H1 (cell line): ENCODE results near the gene NRXN3. TPM values are rescaled to one million over a fixed set of nuclear protein-coding genes. Genes with fewer than 3 reads are reported as not detected.

Experiments
- CTCF ChIA-PET: fragments of 300-600 bp; sonication (Branson Sonifier 250); formaldehyde crosslinking; loops from one replicate; lab custom pipeline; 2021; ENCODE audit not compliant: partially characterized antibody; lab: Charles Lee
- POLR2A ChIA-PET: fragments of 300-600 bp; sonication (Branson Sonifier 250); formaldehyde crosslinking; loops from one replicate; lab custom pipeline; 2021; ENCODE audit warnings: inconsistent platforms; ENCODE audit not compliant: partially characterized antibody; lab: Charles Lee
- DNase-seq, 2 experiments: peaks; one replicate each; pipeline versions ENCODE4 v3.0.0 to v3.0.0-alpha.2; 2010 to 2022; ENCODE audit warnings: low spot score in 2 of 2, low read depth in 1 of 2, mixed read lengths in 1 of 2
- FAIRE-seq: peaks from 2 replicates; lab custom pipeline; 2011; peaks lifted over from hg19 to GRCh38; lab: Jason Lieb, UNC
- H2AFZ ChIP-seq: 2 replicates; pipeline ENCODE4 v1.8.1; 2012; ENCODE audit warnings: low read length, inconsistent platforms
- H2AK5ac ChIP-seq: 2 replicates; pipeline ENCODE4 v1.6.1; 2013; ENCODE audit warnings: low read depth, low read length
- H2BK120ac ChIP-seq: replicated peaks from 2 replicates; pipeline ENCODE3; 2013; ENCODE audit warnings: low read depth, low read length, inconsistent platforms
- H2BK12ac ChIP-seq: 2 replicates; pipeline ENCODE4 v1.6.1; 2013; ENCODE audit warnings: low read depth, low read length
- H2BK15ac ChIP-seq: 2 replicates; pipeline ENCODE4 v1.6.1; 2013; ENCODE audit warnings: low read length
- H2BK20ac ChIP-seq: 2 replicates; pipeline ENCODE4 v1.6.1; 2013; ENCODE audit warnings: low read length
- H2BK5ac ChIP-seq: 2 replicates; pipeline ENCODE4 v1.6.1; 2013; ENCODE audit warnings: low read depth, low read length
- H3K14ac ChIP-seq: 2 replicates; pipeline ENCODE4 v1.6.1; 2013; ENCODE audit warnings: inconsistent platforms; ENCODE audit not compliant: insufficient read length
- H3K18ac ChIP-seq: 2 replicates; pipeline ENCODE4 v1.6.1; 2013; ENCODE audit warnings: low read length; ENCODE audit errors: extremely low read depth
- H3K23ac ChIP-seq: 2 replicates; pipeline ENCODE4 v1.6.1; 2013; ENCODE audit warnings: inconsistent platforms; ENCODE audit not compliant: insufficient read length
- H3K23me2 ChIP-seq: 2 replicates; pipeline ENCODE4 v1.6.1; 2013; ENCODE audit warnings: low read depth, low read length
- H3K27ac ChIP-seq: 2 replicates; pipeline ENCODE4 v1.6.1; 2011; ENCODE audit warnings: low read depth, low read length, inconsistent platforms
- H3K27me3 ChIP-seq, 4 experiments: replicated peaks in 1 of 4; 1 replicate in 1 of 4; 2 replicates in 3 of 4; pipeline versions ENCODE4 v1.6.1 to v1.8.1; 2011 to 2013; ENCODE audit warnings: low read length in 3 of 4, mild to moderate bottlenecking in 3 of 4, inconsistent platforms in 2 of 4, mixed read lengths in 2 of 4, moderate library complexity in 1 of 4; ENCODE audit not compliant: control insufficient read depth in 3 of 4, insufficient read depth in 3 of 4; ENCODE audit errors: extremely low read depth in 1 of 4
- H3K36me3 ChIP-seq, 4 experiments: 2 replicates each; pipeline versions ENCODE4 v1.6.1 to v1.8.1; 2011 to 2013; ENCODE audit warnings: mild to moderate bottlenecking in 4 of 4, low read length in 3 of 4, moderate library complexity in 2 of 4, control low read depth in 1 of 4, inconsistent platforms in 1 of 4; ENCODE audit not compliant: insufficient read depth in 4 of 4, control insufficient read depth in 2 of 4
- H3K4ac ChIP-seq: replicated peaks from 2 replicates; pipeline ENCODE3; 2013; ENCODE audit warnings: low read length, low read depth, mixed read lengths, inconsistent platforms; ENCODE audit not compliant: insufficient read length
- H3K4me1 ChIP-seq, 4 experiments: replicated peaks in 1 of 4; 1 replicate in 1 of 4; 2 replicates in 3 of 4; pipeline versions ENCODE4 v1.6.1 to v1.8.1; 2011 to 2013; ENCODE audit warnings: low read length in 3 of 4, inconsistent platforms in 2 of 4, mixed read lengths in 1 of 4; ENCODE audit not compliant: insufficient read depth in 4 of 4, control insufficient read depth in 3 of 4
- H3K4me2 ChIP-seq, 2 experiments: 2 replicates each; pipeline versions ENCODE4 v1.6.1 to v1.8.1; 2011 to 2013; ENCODE audit warnings: low read depth in 2 of 2, low read length in 2 of 2, control low read depth in 1 of 2, inconsistent platforms in 1 of 2, mild to moderate bottlenecking in 1 of 2; ENCODE audit not compliant: insufficient read depth in 1 of 2
- H3K4me3 ChIP-seq, 4 experiments: fragments of 200-600, 300-600 bp in 1 of 4; sonication (generic), shearing (Covaris generic), sonication (Bioruptor Twin) in 1 of 4; 2 replicates each; pipeline versions ENCODE4 v1.5.1 to v1.8.1; 2011 to 2016; ENCODE audit warnings: low read length in 4 of 4, low read depth in 3 of 4, control low read depth in 2 of 4, inconsistent platforms in 2 of 4, mild to moderate bottlenecking in 2 of 4, mixed read lengths in 1 of 4, moderate library complexity in 1 of 4; ENCODE audit not compliant: insufficient read depth in 2 of 4; ENCODE audit errors: extremely low read depth in 1 of 4
- H3K56ac ChIP-seq: replicated peaks from 2 replicates; pipeline ENCODE3; 2013; ENCODE audit warnings: low read depth, mild to moderate bottlenecking, mixed read lengths, low read length, inconsistent platforms; ENCODE audit not compliant: insufficient read length
- H3K79me1 ChIP-seq: 2 replicates; pipeline ENCODE4 v1.6.1; 2013; ENCODE audit warnings: low read depth, low read length, control low read depth
- H3K79me2 ChIP-seq, 2 experiments: 2 replicates each; pipeline versions ENCODE4 v1.6.1 to v1.8.1; 2012 to 2013; ENCODE audit warnings: low read length in 2 of 2, mild to moderate bottlenecking in 2 of 2, inconsistent platforms in 1 of 2; ENCODE audit not compliant: insufficient read depth in 2 of 2, control insufficient read depth in 1 of 2
- H3K9ac ChIP-seq, 4 experiments: replicated peaks in 1 of 4; 1 replicate in 1 of 4; 2 replicates in 3 of 4; pipeline versions ENCODE4 v1.6.1 to v1.8.1; 2011 to 2013; ENCODE audit warnings: low read depth in 3 of 4, low read length in 3 of 4, control low read depth in 2 of 4, mild to moderate bottlenecking in 2 of 4, moderate library complexity in 2 of 4, inconsistent platforms in 1 of 4; ENCODE audit errors: extremely low read depth in 1 of 4
- H3K9me3 ChIP-seq, 2 experiments: 2 replicates each; pipeline versions ENCODE4 v1.6.1 to v1.8.1; 2012 to 2013; ENCODE audit warnings: mild to moderate bottlenecking in 2 of 2, moderate library complexity in 2 of 2, control low read depth in 1 of 2, inconsistent platforms in 1 of 2, low read depth in 1 of 2, low read length in 1 of 2, mixed read lengths in 1 of 2; ENCODE audit not compliant: insufficient read depth in 2 of 2
- H4K20me1 ChIP-seq, 2 experiments: replicated peaks in 1 of 2; 2 replicates each; pipeline versions ENCODE3 to v1.8.1; 2011 to 2013; ENCODE audit warnings: inconsistent platforms in 2 of 2, low read length in 2 of 2, mild to moderate bottlenecking in 1 of 2; ENCODE audit not compliant: insufficient read depth in 2 of 2, control insufficient read depth in 1 of 2
- H4K5ac ChIP-seq: 2 replicates; pipeline ENCODE4 v1.6.1; 2013; ENCODE audit warnings: low read length, low read depth, mixed read lengths, inconsistent platforms; ENCODE audit not compliant: insufficient read length
- H4K8ac ChIP-seq: 2 replicates; pipeline ENCODE4 v1.8.0; 2013; ENCODE audit warnings: mild to moderate bottlenecking, moderate library complexity, low read length, inconsistent platforms; ENCODE audit not compliant: insufficient read depth; ENCODE audit errors: extremely low read depth
- H4K91ac ChIP-seq: replicated peaks from 2 replicates; pipeline ENCODE3; 2013; ENCODE audit warnings: low read length, mixed read lengths, inconsistent platforms; ENCODE audit not compliant: insufficient read length
- BRCA1 ChIP-seq: IDR thresholded peaks from 2 replicates; pipeline ENCODE4 v1.6.1; 2012; ENCODE audit warnings: low read depth, low read length, improper control_type of control experiment
- CEBPB ChIP-seq: IDR thresholded peaks from 2 replicates; pipeline ENCODE4 v1.6.1; 2012; ENCODE audit warnings: low read depth, low read length
- EGR1 ChIP-seq: IDR thresholded peaks from 2 replicates; pipeline ENCODE4 v1.6.1; 2011; ENCODE audit warnings: low read depth, low read length, borderline replicate concordance
- EZH2 ChIP-seq: fragments of 200-600 bp; sonication (generic); IDR thresholded peaks from 2 replicates; pipeline ENCODE4 v1.7.1; 2012; ENCODE audit warnings: low read depth, mild to moderate bottlenecking, moderate library complexity, low read length, inconsistent platforms; ENCODE audit not compliant: severe bottlenecking
- GABPA ChIP-seq: IDR thresholded peaks from 2 replicates; pipeline ENCODE4 v1.6.1; 2011; ENCODE audit warnings: mild to moderate bottlenecking, low read length, moderate library complexity, borderline replicate concordance; ENCODE audit not compliant: insufficient read depth
- HDAC6 ChIP-seq: IDR thresholded peaks from one replicate; pipeline ENCODE4 v1.7.1; 2012; ENCODE audit warnings: low read depth, mild to moderate bottlenecking, inconsistent platforms, low read length, moderate library complexity
- JUN ChIP-seq: IDR thresholded peaks from 2 replicates; pipeline ENCODE4 v1.6.1; 2011; ENCODE audit warnings: low read depth, mild to moderate bottlenecking, improper control_type of control experiment, low read length
- JUND ChIP-seq: IDR thresholded peaks from 2 replicates; pipeline ENCODE4 v1.6.1; 2011; ENCODE audit warnings: mild to moderate bottlenecking, improper control_type of control experiment, low read length
- KDM5A ChIP-seq: fragments of 200-600 bp; IDR thresholded peaks from 2 replicates; pipeline ENCODE4 v1.7.1; 2012; ENCODE audit warnings: mild to moderate bottlenecking, low read length, inconsistent platforms, mixed read lengths
- POLR2AphosphoS5 ChIP-seq: IDR thresholded peaks from 2 replicates; pipeline ENCODE4 v1.6.1; 2011; ENCODE audit warnings: low read depth, low read length
- RBBP5 ChIP-seq: IDR thresholded peaks from 2 replicates; pipeline ENCODE4 v1.7.1; 2012; ENCODE audit warnings: low read depth, mild to moderate bottlenecking, inconsistent platforms, low read length, moderate library complexity, borderline replicate concordance
- RFX5 ChIP-seq: IDR thresholded peaks from 2 replicates; pipeline ENCODE4 v1.6.1; 2011; ENCODE audit warnings: low read depth, low read length, improper control_type of control experiment, borderline replicate concordance
- SAP30 ChIP-seq: fragments of 300-600 bp; sonication (generic); IDR thresholded peaks from 2 replicates; pipeline ENCODE4 v1.7.1; 2012; ENCODE audit warnings: low read length, moderate library complexity, mild to moderate bottlenecking, inconsistent platforms; ENCODE audit not compliant: insufficient read depth, insufficient replicate concordance
- SRF ChIP-seq: IDR thresholded peaks from 2 replicates; pipeline ENCODE4 v1.6.1; 2011; ENCODE audit warnings: mild to moderate bottlenecking, low read depth, low read length, moderate library complexity
- TAF1 ChIP-seq: IDR thresholded peaks from 2 replicates; pipeline ENCODE4 v1.6.1; 2011; ENCODE audit warnings: mild to moderate bottlenecking, low read depth, low read length
- TBP ChIP-seq: IDR thresholded peaks from 2 replicates; pipeline ENCODE4 v1.6.1; 2011; ENCODE audit warnings: low read depth, low read length, improper control_type of control experiment
- TCF12 ChIP-seq: IDR thresholded peaks from 2 replicates; pipeline ENCODE4 v1.6.1; 2011; ENCODE audit warnings: low read depth, mild to moderate bottlenecking, low read length
- WGBS, 2 experiments: shearing (Covaris generic) in 1 of 2; methylation state at CpG; one replicate each; pipeline versions ENCODE4 v1.1.6 to v1.1.7; 2013 to 2015; ENCODE audit warnings: low lambda C conversion rate in 2 of 2, mixed read lengths in 2 of 2, inconsistent platforms in 1 of 2, low coverage in 1 of 2, missing lambda C conversion rate in 1 of 2; ENCODE audit not compliant: insufficient replicate concordance in 2 of 2, insufficient coverage in 1 of 2, insufficient read length in 1 of 2; ENCODE audit errors: extremely low coverage in 1 of 2, missing lambda C conversion rate in 1 of 2; 5-methylcytosine and 5-hydroxymethylcytosine counted together
- polyA plus RNA-seq, 7 experiments: library from polyadenylated mRNA; depleted of rRNA in 3 of 7; stranded (reverse) in 5 of 7; unstranded in 2 of 7; fragments of >200 nt in 5 of 7; fragments of 200-250 nt in 2 of 7; gene quantifications; 1 replicate in 5 of 7; 2 replicates in 1 of 7; 4 replicates in 1 of 7; pipeline versions ENCODE4 v1.2.1 to v1.2.3, GENCODE V29; 2011 to 2013; ENCODE audit warnings: missing spikeins in 2 of 7, mixed read lengths in 2 of 7
- total RNA-seq: library from RNA; stranded (reverse); fragmentation: NEBNext Ultra II Directional; extraction: Animal tissue kit (Norgen Biotek cat#: 25700); gene quantifications from 2 replicates; pipeline ENCODE4 v1.2.1, GENCODE V29; 2021

NRXN3 gene
- total and polyA plus RNA-seq, 2 of the 8 experiments (the other 6 are each of a cell fraction or from before 2014, with no cell fraction given) = 2.6 to 4.1 TPM

GRCh38 chr14:79260406-79260805 is 1090.2 kb downstream of the NRXN3 start:
- ChIA-PET POLR2A (no interaction called here), CTCF (no interaction called here)
- H4K91ac ChIP-seq = no peak overlapping the region
- no peak for TF ChIP-seq POLR2AphosphoS5
- TF ChIP-seq RFX5 = no peak
- no peak for TF ChIP-seq TBP
- no peak for TF ChIP-seq HDAC6
- no peak for TF ChIP-seq SRF
- TF ChIP-seq JUN = no peak
- no peak for TF ChIP-seq SAP30
- no peak for TF ChIP-seq KDM5A
- TF ChIP-seq CEBPB = no peak
- TF ChIP-seq BRCA1 = no peak
- no peak for TF ChIP-seq TAF1
- no peak for TF ChIP-seq EZH2
- TF ChIP-seq TCF12 = no peak
- TF ChIP-seq RBBP5 = no peak
- no peak for TF ChIP-seq JUND
- no peak for TF ChIP-seq GABPA
- no peak for TF ChIP-seq EGR1

More at GRCh38 chr14:79260406-79260805, 1090.2 kb downstream of the NRXN3 start:
- Histone ChIP-seq H2AK5ac (no peak overlapping the region), H3K27ac (no peak overlapping the region), H3K4me1 (no peaks in the 10 kb centered on the region), H2AFZ (no peak overlapping the region), H2BK5ac (no peak overlapping the region), H3K14ac (no peak overlapping the region), H3K23me2 (peaks cover 2% of the 10 kb centered on the region; the same call in 1 of the 2 replicates), H3K36me3 (no peaks in the 10 kb centered on the region), H3K4ac (no peak overlapping the region), H3K4me3 (no peak overlapping the region), H3K9me3 (no peaks in the 10 kb centered on the region), H3K27me3 (no peaks in the 10 kb centered on the region), H3K23ac (no peak overlapping the region), H2BK120ac (no peak overlapping the region), H3K56ac (no peak overlapping the region), H2BK15ac (no peak overlapping the region), H3K79me1 (no peaks in the 10 kb centered on the region), H3K4me2 (no peak overlapping the region), H4K8ac (no peak overlapping the region), H2BK20ac (no peak overlapping the region), H4K5ac (no peak overlapping the region), H3K18ac (no peak overlapping the region), H3K9ac (no peak overlapping the region), H4K20me1 (no peaks in the 10 kb centered on the region), H2BK12ac (no peak overlapping the region), H3K79me2 (no peaks in the 10 kb centered on the region)
- DNase-seq (no peak), FAIRE-seq (no peak)
- 93% methylated on average over 3 of the region's 3 CpGs; no CpG with 5 or more reads in 1 of the 2 experiments for WGBS, 2 experiments
